ENCODE data around the gene C18orf54.

- TF ChIP-seq POLR2A (IDR thresholded peaks at IDR 0.05) = no peak
- TF ChIP-seq CTCF (IDR thresholded peaks at IDR 0.05) = no peak
Measured at GRCh38 chr18:54316071-54316820, 41.5 kb upstream of the C18orf54 start.
